SH-SY5Y (cell line): ENCODE results near the gene CD46.

Experiments used
- GATA2 ChIP-seq: IDR thresholded peaks from 2 replicates; pipeline ENCODE4 v1.6.1; 2011; ENCODE audit warnings: mild to moderate bottlenecking, low read depth, low read length
- GATA3 ChIP-seq: IDR thresholded peaks from 2 replicates; pipeline ENCODE4 v1.6.1; 2011; ENCODE audit warnings: low read depth, mild to moderate bottlenecking, low read length, moderate library complexity

GRCh38 chr1:207811920-207812720, 60.3 kb downstream of the CD46 start:
- TF ChIP-seq GATA2 (no peak), GATA3 (no peak)
